Right lobe of liver (tissue), 4 donors: ENCODE data around the gene ERBB4.

ENCODE experiments used
- POLR2A ChIP-seq: fragments of 450-650 bp; IDR thresholded peaks from one replicate; pipeline ENCODE4 v1.6.1; 2017; ENCODE audit warnings: antibody characterized with exemption, mild to moderate bottlenecking
- TF ChIP-seq, protein P1 (sequence below), 4 donors: fragments of 200-600 bp in 3 of 4; fragments of 450-650 bp in 1 of 4; IDR thresholded peaks; one replicate each; pipeline versions ENCODE4 v1.5.1 to v1.8.0; 2016 to 2022; ENCODE audit warnings: antibody characterized with exemption in 4 of 4, mild to moderate bottlenecking in 2 of 4
- donor health status: DM: no; HTN: no; CAD: no.
- donor health status: DM: no; HTN: no; CAD: no.
- donor health status: DM: no; HTN: yes; CAD: no.

DNA sequence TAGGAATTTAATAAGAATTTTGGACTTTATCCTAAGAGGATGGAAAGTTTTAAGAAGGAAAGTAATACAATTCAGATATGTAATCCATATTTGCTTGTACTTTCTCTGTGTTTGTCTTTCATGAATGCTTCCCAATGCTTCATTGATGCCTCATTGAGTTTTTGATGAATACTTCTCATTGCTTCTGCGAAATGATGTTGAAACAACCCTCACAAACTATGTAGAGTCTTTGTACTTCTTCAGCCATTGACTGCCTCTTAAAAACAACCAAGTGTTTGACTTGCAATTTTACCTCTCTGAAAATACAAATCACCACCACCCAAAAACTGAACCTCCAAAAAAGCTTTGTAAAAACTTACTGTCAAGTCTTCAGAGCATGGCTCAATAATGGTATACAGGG lies 424.1 kb downstream of the ERBB4 start:
- TF ChIP-seq, protein P1, sequence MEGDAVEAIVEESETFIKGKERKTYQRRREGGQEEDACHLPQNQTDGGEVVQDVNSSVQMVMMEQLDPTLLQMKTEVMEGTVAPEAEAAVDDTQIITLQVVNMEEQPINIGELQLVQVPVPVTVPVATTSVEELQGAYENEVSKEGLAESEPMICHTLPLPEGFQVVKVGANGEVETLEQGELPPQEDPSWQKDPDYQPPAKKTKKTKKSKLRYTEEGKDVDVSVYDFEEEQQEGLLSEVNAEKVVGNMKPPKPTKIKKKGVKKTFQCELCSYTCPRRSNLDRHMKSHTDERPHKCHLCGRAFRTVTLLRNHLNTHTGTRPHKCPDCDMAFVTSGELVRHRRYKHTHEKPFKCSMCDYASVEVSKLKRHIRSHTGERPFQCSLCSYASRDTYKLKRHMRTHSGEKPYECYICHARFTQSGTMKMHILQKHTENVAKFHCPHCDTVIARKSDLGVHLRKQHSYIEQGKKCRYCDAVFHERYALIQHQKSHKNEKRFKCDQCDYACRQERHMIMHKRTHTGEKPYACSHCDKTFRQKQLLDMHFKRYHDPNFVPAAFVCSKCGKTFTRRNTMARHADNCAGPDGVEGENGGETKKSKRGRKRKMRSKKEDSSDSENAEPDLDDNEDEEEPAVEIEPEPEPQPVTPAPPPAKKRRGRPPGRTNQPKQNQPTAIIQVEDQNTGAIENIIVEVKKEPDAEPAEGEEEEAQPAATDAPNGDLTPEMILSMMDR (IDR thresholded peaks at IDR 0.05) = no peak
- TF ChIP-seq POLR2A = no peak
